OCI-LY7 (cell line): ENCODE measurements around the gene RAPGEF2. TPM values are rescaled to one million over a fixed set of nuclear protein-coding genes. Genes with fewer than 3 reads are reported as not detected.

ENCODE experiments used
- BruUV-seq: library from RNA; stranded (reverse); fragments of 400-500 nt; replicated peaks from 2 replicates; lab custom pipeline; 2021; lab: Mats Ljungman, UMichigan
- CTCF ChIA-PET: fragments of 300-600 bp; sonication (Branson Sonifier 250); formaldehyde crosslinking; loops from one replicate; lab custom pipeline; 2022; ENCODE audit warnings: antibody characterized with exemption; ENCODE audit not compliant: unreplicated experiment; lab: Charles Lee
- POLR2A ChIA-PET: fragments of 300-600 bp; sonication (Branson Sonifier 250); formaldehyde crosslinking; loops from one replicate; lab custom pipeline; 2022; ENCODE audit warnings: antibody characterized with exemption; lab: Charles Lee
- DNase-seq: peaks from one replicate; pipeline ENCODE4 v3.0.0-alpha.2; 2015; ENCODE audit warnings: low spot score
- H2AFZ ChIP-seq: fragments of 200-600 bp; sonication (generic), shearing (Covaris generic); 2 replicates; pipeline ENCODE4 v1.6.1; 2014; ENCODE audit warnings: mild to moderate bottlenecking, antibody characterized with exemption, low read length, moderate library complexity
- H3K27ac ChIP-seq: fragments of 200-600 bp; sonication (generic); 2 replicates; pipeline ENCODE4 v1.5.1; 2014; ENCODE audit warnings: mixed run types, low read depth, mild to moderate bottlenecking, moderate library complexity, low read length, inconsistent platforms; ENCODE audit not compliant: poor library complexity, severe bottlenecking
- H3K36me3 ChIP-seq: fragments of 200-600 bp; sonication (generic); 2 replicates; pipeline ENCODE4 v1.6.1; 2014; ENCODE audit warnings: mild to moderate bottlenecking, antibody characterized with exemption, low read length, moderate library complexity, mixed read lengths; ENCODE audit not compliant: insufficient read depth
- H3K4me1 ChIP-seq: fragments of 200-600 bp; sonication (generic); 2 replicates; pipeline ENCODE4 v1.5.1; 2014; ENCODE audit warnings: mild to moderate bottlenecking, low read length; ENCODE audit not compliant: insufficient read depth, poor library complexity, severe bottlenecking
- H3K4me2 ChIP-seq: fragments of 200-600 bp; sonication (generic); 2 replicates; pipeline ENCODE4 v1.6.1; 2014; ENCODE audit warnings: mild to moderate bottlenecking, low read length
- H3K4me3 ChIP-seq: fragments of 200-600 bp; sonication (generic); 2 replicates; pipeline ENCODE4 v1.5.1; 2014; ENCODE audit warnings: mild to moderate bottlenecking, low read depth, low read length; ENCODE audit not compliant: poor library complexity, severe bottlenecking
- H3K79me2 ChIP-seq: fragments of 200-600 bp; sonication (generic); 2 replicates; pipeline ENCODE4 v1.6.1; 2016; ENCODE audit warnings: low read depth, mild to moderate bottlenecking, low read length, moderate library complexity, mixed read lengths; ENCODE audit not compliant: insufficient read depth
- H3K9me2 ChIP-seq: fragments of 200-600 bp; sonication (generic); 2 replicates; pipeline ENCODE4 v1.6.1; 2016; ENCODE audit warnings: mild to moderate bottlenecking, low read length, mixed read lengths; ENCODE audit not compliant: insufficient read depth
- H3K9me3 ChIP-seq: fragments of 200-600 bp; sonication (generic); 2 replicates; pipeline ENCODE4 v1.6.1; 2014; ENCODE audit warnings: mild to moderate bottlenecking, mixed run types, low read length, mixed read lengths
- H4K20me1 ChIP-seq: fragments of 200-600 bp; sonication (generic); 2 replicates; pipeline ENCODE4 v1.6.1; 2014; ENCODE audit warnings: mild to moderate bottlenecking, antibody characterized with exemption, low read length, moderate library complexity, mixed read lengths; ENCODE audit not compliant: insufficient read depth
- CTCF ChIP-seq: fragments of 200-600 bp; sonication (generic); conservative IDR thresholded peaks from 2 replicates; pipeline ENCODE4 v1.5.1; 2014; ENCODE audit warnings: mild to moderate bottlenecking, antibody characterized with exemption, low read length, moderate library complexity, mixed read lengths
- EZH2phosphoT487 ChIP-seq: fragments of 200-600 bp; sonication (generic); IDR thresholded peaks from 2 replicates; pipeline ENCODE4 v1.6.1; 2018; ENCODE audit warnings: low read depth, borderline replicate concordance, mild to moderate bottlenecking, mixed run types, antibody characterized with exemption, low read length, moderate library complexity, mixed read lengths
- intact Hi-C: fragments of 100-400 bp; cut with micrococcal nuclease; formaldehyde crosslinking; loops from one replicate; pipeline ENCODE4 v1.10.0; 2022; ENCODE audit not compliant: unreplicated experiment
- total RNA-seq, 2 experiments: library from RNA; depleted of rRNA in 1 of 2; stranded (reverse); fragments of >200 nt in 1 of 2; shearing (Covaris generic) in 1 of 2; gene quantifications; 2 replicates each; pipeline ENCODE4 v1.2.3, GENCODE V29; 2014 to 2022

RAPGEF2 gene
- total RNA-seq, 2 experiments from 2014 or later: 4.6 to 6.5 TPM

- H3K9me3 ChIP-seq: no peaks in the 10 kb centered on the region
- no peaks in the 10 kb centered on the region for H3K36me3 ChIP-seq
- CTCF ChIA-PET: no interaction called here
- no peak overlapping the region for H3K4me2 ChIP-seq
- no peaks in the 10 kb centered on the region for H3K79me2 ChIP-seq
- TF ChIP-seq CTCF: no peak
- TF ChIP-seq EZH2phosphoT487: no peak
- H2AFZ ChIP-seq: no peak overlapping the region
- BruUV-seq: no TSS peak
- no peak for DNase-seq
- H3K4me1 ChIP-seq: no peaks in the 10 kb centered on the region
- H4K20me1 ChIP-seq: no peaks in the 10 kb centered on the region
- POLR2A ChIA-PET: interaction anchor here (0.6 to 0.7 kb wide), 3 partner anchors 10 to 544 kb away, joined by 3 read pairs; no protein-coding TSS in a partner anchor
- no peak overlapping the region for H3K4me3 ChIP-seq
- intact Hi-C loops: no loop called here
- no peak overlapping the region for H3K27ac ChIP-seq
- H3K9me2 ChIP-seq: no peaks in the 10 kb centered on the region
These were observed 178.9 kb downstream of the RAPGEF2 start for GRCh38 chr4:159281771-159282170.

- Histone ChIP-seq H3K9me2 (no peaks in the 10 kb centered on the region), H4K20me1 (no peaks in the 10 kb centered on the region), H2AFZ (no peak overlapping the region), H3K79me2 (no peaks in the 10 kb centered on the region), H3K4me3 (no peak overlapping the region), H3K4me1 (no peaks in the 10 kb centered on the region), H3K27ac (no peak overlapping the region), H3K36me3 (no peaks in the 10 kb centered on the region), H3K9me3 (no peaks in the 10 kb centered on the region), H3K4me2 (no peak overlapping the region)
- TF ChIP-seq CTCF (no peak), EZH2phosphoT487 (no peak)
- intact Hi-C loops: no loop called here
- ChIA-PET POLR2A (interaction anchor here (0.7 kb wide), 1 partner anchor 10 kb away, joined by 3 read pairs; no protein-coding TSS in a partner anchor), CTCF (no interaction called here)
- BruUV-seq: no TSS peak
- no peak for DNase-seq
These were observed 179.4 kb downstream of the RAPGEF2 start for GRCh38 chr4:159282329-159282728.

DNA sequence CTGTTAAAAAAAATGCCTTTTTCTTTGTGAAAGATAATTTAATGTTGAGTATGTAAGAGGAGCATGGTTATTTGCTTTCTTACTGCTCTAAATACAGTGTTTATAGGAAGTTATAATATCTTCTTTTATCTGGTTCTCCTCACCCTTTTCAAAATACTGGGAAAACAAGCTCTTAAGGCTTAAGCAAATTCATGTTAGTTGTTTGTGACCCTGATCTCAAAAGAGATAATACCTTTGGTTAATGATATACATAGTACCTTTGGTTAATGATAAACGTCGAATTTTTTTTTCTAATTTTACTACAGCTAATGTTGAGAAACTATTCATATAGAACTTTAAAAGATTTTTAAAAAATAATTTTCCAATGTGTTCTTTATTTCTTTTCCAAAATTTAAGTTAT lies 180.1 kb downstream of the RAPGEF2 start:
- H3K36me3 ChIP-seq: no peaks in the 10 kb centered on the region
- TF ChIP-seq EZH2phosphoT487 (no peak), CTCF (no peak)
- H3K4me2 ChIP-seq: no peak overlapping the region
- ChIA-PET POLR2A (no interaction called here), CTCF (no interaction called here)
- H4K20me1 ChIP-seq: no peaks in the 10 kb centered on the region
- intact Hi-C loops: no loop called here
- no peaks in the 10 kb centered on the region for H3K79me2 ChIP-seq
- H3K4me1 ChIP-seq: no peaks in the 10 kb centered on the region
- DNase-seq: no peak
- H3K4me3 ChIP-seq: no peak overlapping the region
- H3K9me3 ChIP-seq: no peaks in the 10 kb centered on the region
- no peak overlapping the region for H3K27ac ChIP-seq
- BruUV-seq: no TSS peak
- no peaks in the 10 kb centered on the region for H3K9me2 ChIP-seq
- no peak overlapping the region for H2AFZ ChIP-seq
